Measurements from ENCODE around the gene GOLGA6L7.
A peak's percentile ranks its signal among the peaks of the same experiment; 100 is the strongest.
"Not testable (repeated sequence)": the region's sequence is repeated elsewhere in the genome, so short reads cannot be mapped to it uniquely, and the experiment has no call there.

GOLGA6L7 gene, protein sequence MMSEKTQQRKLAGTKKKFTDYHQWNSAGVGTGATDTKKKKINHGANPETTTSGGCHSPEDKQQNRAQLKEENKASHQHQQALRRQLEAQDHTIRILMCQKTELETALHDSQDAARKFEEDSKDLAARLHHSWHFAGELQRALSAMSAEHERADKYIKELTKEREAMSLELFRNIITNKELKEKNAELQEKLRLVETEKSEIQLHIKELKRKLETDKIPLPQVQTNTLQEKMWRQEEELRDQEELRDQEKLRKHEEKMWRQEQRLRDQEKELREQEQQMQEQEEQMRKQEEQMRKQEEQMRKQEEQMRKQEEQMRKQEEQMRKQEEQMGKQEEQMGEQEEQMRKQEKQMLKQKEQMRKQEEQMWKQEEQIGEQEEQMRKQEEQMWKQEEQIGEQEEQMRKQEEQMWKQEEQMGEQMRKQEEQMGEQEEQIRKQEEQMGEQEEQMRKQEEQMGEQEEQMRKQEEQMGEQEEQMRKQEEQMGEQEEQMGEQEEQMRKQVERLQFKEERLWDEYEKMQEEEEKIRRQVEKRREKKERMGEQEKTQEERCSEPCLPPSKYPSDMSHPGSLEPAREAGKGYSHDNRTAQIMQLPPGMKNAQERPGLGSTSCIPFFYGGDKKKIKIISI

GRCh38 chr15:28848521-28848920 lies at the start of gene GOLGA6L7:
GOLGA6L7 (minus strand) TSS chr15:28848644; CDS start chr15:28848549, 95 bp downstream.
- not testable (repeated sequence) for DNase-seq

- DNase-seq = no peak
Observed at GRCh38 chr15:28897861-28898585, 49.6 kb upstream of the GOLGA6L7 start.

GRCh38 chr15:28896951-28897350 lies 48.5 kb upstream of the GOLGA6L7 start:
- no peak for DNase-seq

DNA sequence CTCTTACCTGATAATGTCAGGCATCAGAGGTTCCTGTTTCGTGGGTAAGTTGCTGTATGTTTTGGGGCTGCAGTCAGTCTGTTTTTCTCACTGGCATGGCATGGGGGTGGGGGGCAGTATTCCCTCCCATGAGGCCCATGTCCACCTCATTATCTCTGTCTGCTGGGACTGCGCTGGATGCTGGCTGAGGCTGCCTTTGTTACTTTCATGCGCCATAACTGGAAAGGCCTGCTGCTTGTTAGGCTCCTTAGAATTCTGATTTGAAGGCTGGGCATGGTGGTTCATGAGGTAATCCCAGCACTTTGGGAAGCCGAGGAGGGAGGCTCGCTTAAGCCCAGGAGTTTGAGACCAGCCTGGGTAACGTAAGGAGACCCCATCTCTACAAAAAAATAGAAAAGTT lies 47.1 kb upstream of the GOLGA6L7 start:
- no peak for DNase-seq

DNA sequence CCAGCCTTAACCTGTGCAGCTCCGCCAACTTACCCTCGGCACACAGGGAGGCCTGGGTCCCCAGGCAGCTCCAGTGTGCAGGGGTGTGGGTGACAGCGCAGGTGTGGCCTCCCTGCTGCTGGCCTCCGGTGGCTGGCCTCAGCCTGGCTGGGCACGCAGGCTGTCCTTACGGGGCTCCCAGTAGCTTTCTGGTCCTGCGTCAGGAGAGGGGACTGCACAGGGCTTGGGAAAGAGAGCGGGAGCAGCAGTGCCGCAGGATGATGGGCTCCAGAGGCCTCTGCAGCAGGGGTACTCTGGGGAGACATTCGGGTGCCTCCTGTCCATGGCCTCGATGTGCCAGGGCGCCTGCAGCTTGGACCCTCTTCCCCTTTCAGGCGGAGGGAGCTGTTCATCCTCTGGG lies 46.7 kb upstream of the GOLGA6L7 start:
- DNase-seq = no peak

DNA sequence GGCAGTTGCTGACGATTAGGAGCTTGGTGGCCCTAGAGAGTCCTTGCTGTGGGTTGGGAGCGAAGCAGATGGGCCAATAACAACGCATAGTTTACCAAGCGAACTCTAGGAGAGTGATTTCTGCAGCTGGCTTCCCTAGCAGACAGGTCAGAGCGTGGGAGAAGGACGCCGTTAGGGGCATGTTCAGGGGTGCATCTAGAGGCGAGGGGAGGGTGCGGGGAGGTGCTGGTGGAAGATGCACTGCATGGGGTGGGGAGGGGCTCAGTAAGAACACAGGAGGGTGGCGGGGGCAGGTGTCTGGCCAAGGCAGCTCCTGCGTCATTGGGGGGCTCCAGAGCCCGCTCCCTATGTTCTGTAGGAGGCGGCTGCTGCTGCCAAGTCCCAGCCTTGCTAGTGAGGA lies 46.2 kb upstream of the GOLGA6L7 start:
- no peak for DNase-seq

DNA sequence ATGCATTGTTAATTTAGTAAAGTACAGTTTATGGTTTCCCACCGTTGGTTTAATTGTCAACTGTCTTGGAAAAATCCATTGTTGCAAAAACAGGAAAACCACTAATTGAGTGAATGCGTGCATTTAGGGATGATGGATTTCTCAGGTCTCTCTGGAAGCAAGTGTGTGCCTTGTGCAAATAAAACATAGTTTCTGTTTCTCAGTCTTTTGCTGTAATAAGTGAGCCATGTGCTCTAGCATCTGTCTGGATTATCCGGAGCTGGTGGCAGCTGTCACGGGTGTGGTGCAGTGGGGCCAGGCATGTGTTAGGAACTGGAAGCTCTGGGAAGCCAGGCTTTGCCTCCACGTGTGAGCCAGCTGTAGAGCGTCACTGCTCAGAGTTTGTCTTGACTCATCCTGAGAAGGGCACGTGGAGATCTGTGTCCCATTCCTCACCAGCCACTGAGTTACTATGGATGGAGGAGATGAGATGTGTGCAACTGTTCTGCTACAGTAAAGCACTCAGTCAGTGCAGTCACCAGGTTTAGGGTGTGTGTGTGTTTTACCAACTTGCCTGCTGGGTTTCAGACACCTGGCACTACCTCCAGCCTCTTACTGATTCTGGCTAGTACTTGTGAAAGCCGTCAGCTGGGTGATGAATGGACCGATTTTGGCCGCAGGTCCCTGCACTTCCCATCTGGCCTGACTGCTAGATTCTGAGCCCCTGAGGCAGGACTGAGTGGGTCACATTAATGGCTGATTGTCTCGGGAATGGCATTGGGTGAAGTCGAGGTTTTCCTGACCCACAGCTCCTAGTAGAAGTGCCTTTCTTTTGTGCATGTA lies 44.6 kb upstream of the GOLGA6L7 start:
- DNase-seq = peak; percentile 19

GRCh38 chr15:28891588-28891987 lies 43.1 kb upstream of the GOLGA6L7 start:
- no peak for DNase-seq

DNA sequence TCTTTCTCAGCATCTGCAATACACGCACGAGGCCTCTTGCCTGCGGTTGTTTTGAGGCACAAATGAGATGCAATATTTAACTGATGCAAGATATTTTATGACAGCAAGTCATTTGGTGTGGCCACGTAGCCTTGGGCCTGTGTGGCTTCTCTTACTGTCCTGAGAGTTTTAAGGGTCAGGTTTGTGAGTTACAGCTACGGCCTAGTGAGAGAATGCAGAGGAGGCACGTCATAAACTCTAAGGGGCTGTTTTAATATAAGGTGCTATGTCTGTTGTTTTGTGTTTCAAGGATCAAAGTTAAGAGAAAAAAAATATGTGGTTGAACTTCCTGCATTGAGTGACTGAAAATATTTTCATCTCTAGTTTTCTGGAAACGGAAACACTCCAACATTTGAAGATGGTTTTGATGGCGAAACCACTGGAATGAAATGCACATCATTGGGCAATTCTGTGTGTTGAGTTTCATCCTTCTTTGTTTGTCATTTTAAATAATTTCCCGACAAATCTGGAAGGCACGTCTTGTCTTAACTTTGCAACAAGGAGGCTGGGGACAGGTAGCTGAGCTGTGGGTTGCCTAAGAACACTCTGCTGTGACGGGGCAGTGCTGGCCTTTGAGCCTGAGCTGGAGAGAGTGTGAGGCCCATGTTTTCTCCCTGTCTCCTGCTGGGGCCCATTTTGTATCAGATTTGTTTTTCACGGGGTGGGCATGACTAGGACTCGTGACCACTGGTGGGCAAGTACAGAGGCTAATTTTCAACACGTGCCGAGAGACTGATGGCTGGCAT lies 42.5 kb upstream of the GOLGA6L7 start:
- no peak for DNase-seq

- not testable (repeated sequence) for DNase-seq
Observed at GRCh38 chr15:28890291-28890690, 41.8 kb upstream of the GOLGA6L7 start.

DNA sequence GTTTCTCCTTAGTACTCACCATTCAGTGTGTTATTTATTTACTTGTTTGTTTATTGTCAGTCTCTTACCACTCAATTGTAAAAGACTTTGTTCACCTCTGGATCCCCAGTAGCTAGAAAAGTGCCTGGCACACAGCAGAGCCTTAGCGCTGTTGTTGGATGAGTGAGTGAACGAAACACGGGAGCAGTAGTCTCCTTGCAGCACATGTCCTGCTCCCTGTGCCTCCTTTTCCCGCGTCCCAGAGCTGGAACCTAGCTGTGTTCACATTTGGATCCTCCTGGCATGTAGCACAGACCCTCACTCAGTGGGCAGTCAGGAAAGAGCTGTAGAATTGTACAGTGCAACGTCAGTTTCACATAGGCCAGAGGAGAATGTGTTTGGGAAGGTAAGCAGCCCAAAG lies 41.4 kb upstream of the GOLGA6L7 start:
- not testable (repeated sequence) for DNase-seq

DNA sequence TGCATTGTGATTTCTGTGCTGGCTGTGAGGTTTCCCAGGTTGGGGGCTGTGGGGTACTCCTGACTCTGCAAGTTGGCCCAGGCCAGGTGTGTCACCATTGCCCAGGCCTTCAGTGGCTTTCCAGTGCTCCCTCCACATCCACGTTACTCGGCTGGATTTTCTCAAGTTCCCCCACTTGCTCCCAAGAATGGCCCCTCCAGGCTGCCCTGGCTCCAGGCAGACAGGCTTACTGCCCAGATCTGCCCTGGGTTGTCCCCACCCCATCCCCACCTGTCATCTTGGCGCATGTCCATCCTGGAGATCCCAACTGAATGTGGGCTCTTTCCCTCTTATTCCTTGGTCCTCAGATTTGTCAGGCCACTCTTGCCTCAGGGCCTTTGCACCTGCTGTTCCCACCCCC lies 40.9 kb upstream of the GOLGA6L7 start:
- no peak for DNase-seq

- DNase-seq = no peak
Observed at GRCh38 chr15:28888900-28889299, 40.5 kb upstream of the GOLGA6L7 start.

- DNase-seq = no peak
Observed at GRCh38 chr15:28888302-28888894, 40.0 kb upstream of the GOLGA6L7 start.

- DNase-seq = no peak
Observed at GRCh38 chr15:28887339-28888174, 39.1 kb upstream of the GOLGA6L7 start.

GRCh38 chr15:28886431-28887338 lies 38.2 kb upstream of the GOLGA6L7 start:
- no peak for DNase-seq

DNA sequence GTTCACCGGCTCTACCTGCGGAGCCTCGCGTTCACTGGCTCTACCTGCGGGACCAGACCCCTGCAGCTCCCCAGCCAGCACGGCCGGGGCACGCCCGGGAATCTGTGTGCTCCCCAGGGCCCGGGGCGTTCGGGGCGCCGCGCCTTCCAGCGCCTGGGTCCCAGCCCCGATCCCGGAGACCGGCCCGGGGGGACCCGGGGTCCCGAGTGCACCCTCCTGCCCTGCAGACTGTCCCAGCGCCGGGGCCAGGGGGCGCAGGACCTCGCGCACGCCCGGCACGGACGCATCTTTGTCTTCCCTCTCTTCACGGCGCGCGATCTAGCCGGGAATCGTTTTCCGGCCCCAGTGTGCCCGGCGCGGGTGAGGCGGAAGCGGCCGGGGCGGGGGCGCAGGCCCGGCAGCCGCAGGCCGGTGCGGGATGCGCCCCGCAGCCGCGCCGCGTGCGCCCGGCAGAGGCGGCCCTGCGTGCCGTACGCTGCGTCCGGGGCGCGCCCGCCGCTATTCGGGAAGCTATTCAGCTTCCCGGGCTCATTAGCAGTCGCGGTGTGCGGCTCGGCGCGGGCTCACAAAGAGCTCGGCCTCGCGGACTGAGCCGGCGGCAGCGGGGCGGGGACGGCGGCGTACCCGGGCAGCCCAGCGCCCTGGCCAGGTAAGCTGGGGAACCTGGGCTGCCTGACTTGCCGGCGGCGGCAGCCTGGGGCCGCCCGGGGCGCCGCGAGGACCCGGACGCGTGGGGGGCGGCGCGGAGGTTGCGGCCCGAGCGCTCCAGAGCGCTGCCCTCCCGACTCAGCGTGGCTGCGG lies 37.4 kb upstream of the GOLGA6L7 start, which contains the start of gene APBA2:
APBA2 (plus strand) TSS at position 345 of the 801 bp plus-strand sequence. CDS start 167,911 bp downstream, outside the sequence.
- peak; percentile 10 for DNase-seq

- no peak for DNase-seq
Observed at GRCh38 chr15:28885128-28885629, 36.7 kb upstream of the GOLGA6L7 start.
